PFSK-1 (cell line): Measurements from ENCODE around the gene RBM8A.

ENCODE experiments used
- FOXP2 ChIP-seq: optimal IDR thresholded peaks from 2 replicates; pipeline ENCODE3; 2011; ENCODE audit warnings: borderline replicate concordance, control low read depth, inconsistent platforms; ENCODE audit not compliant: insufficient read depth; ENCODE audit errors: extremely low read length, extremely low read depth
- POLR2AphosphoS5 ChIP-seq: IDR thresholded peaks from 2 replicates; pipeline ENCODE4 v1.6.1; 2012; ENCODE audit warnings: low read depth, mild to moderate bottlenecking, control low read depth, low read length, moderate library complexity
- SIN3A ChIP-seq: IDR thresholded peaks from 2 replicates; pipeline ENCODE4 v1.6.1; 2012; ENCODE audit warnings: mild to moderate bottlenecking, low read length, moderate library complexity, borderline replicate concordance; ENCODE audit not compliant: insufficient read depth
- TAF1 ChIP-seq: IDR thresholded peaks from 2 replicates; pipeline ENCODE4 v1.6.1; 2012; ENCODE audit warnings: low read length, control low read depth, borderline replicate concordance; ENCODE audit not compliant: insufficient read depth
- TF ChIP-seq, protein P1 (sequence below), 2 experiments: IDR thresholded peaks; 2 replicates each; pipeline versions ENCODE4 v1.6.1 to v1.8.0; 2011 to 2012; ENCODE audit warnings: low read depth in 2 of 2, low read length in 2 of 2, control low read depth in 1 of 2, inconsistent platforms in 1 of 2, mild to moderate bottlenecking in 1 of 2, moderate library complexity in 1 of 2; ENCODE audit not compliant: insufficient read depth in 1 of 2

DNA sequence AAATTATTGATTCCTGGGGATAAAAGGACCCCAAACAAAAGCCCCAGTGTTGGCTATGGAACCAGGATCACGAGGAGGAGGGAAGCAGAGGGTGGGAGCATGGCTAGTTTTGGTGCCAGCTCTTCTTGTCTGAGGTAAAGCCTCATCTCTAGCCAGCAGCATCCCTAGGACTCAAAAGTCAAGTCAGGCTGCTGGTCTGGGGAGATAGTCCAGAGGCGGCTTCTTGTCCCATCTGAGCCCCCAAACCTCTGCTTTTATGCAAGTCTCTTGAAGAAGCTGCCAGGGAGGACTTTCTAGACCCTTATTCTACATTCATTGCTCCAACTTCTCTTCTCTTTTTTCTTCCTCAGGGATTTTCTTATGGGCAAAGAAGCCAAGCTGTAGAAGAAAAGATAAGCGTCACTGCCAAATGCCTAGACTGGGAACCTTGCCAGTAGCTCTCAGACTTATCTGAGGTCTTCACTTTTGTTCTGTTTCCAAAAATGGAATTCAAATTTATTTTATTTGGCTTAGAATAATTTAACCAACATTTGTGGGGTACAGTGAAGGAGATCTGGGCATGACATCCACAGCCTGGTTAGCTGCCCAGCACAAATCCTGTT is 34.7 kb downstream of the RBM8A start:
- TF ChIP-seq POLR2AphosphoS5 (no peak), FOXP2 (no peak), TAF1 (no peak), SIN3A (no peak)
- TF ChIP-seq, protein P1, sequence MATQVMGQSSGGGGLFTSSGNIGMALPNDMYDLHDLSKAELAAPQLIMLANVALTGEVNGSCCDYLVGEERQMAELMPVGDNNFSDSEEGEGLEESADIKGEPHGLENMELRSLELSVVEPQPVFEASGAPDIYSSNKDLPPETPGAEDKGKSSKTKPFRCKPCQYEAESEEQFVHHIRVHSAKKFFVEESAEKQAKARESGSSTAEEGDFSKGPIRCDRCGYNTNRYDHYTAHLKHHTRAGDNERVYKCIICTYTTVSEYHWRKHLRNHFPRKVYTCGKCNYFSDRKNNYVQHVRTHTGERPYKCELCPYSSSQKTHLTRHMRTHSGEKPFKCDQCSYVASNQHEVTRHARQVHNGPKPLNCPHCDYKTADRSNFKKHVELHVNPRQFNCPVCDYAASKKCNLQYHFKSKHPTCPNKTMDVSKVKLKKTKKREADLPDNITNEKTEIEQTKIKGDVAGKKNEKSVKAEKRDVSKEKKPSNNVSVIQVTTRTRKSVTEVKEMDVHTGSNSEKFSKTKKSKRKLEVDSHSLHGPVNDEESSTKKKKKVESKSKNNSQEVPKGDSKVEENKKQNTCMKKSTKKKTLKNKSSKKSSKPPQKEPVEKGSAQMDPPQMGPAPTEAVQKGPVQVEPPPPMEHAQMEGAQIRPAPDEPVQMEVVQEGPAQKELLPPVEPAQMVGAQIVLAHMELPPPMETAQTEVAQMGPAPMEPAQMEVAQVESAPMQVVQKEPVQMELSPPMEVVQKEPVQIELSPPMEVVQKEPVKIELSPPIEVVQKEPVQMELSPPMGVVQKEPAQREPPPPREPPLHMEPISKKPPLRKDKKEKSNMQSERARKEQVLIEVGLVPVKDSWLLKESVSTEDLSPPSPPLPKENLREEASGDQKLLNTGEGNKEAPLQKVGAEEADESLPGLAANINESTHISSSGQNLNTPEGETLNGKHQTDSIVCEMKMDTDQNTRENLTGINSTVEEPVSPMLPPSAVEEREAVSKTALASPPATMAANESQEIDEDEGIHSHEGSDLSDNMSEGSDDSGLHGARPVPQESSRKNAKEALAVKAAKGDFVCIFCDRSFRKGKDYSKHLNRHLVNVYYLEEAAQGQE (IDR thresholded peaks at IDR 0.05; ENCODE audit: insufficient read depth in 1 of 2, low read depth in 2 of 2, low read length in 2 of 2) = no peak
